H1 (cell line): Measurements from ENCODE around the gene HOXB4. TPM values are rescaled to one million over a fixed set of nuclear protein-coding genes. Genes with fewer than 3 reads are reported as not detected.

Source experiments
- CTCF ChIA-PET: fragments of 300-600 bp; sonication (Branson Sonifier 250); formaldehyde crosslinking; loops from one replicate; lab custom pipeline; 2021; ENCODE audit not compliant: partially characterized antibody; lab: Charles Lee
- POLR2A ChIA-PET: fragments of 300-600 bp; sonication (Branson Sonifier 250); formaldehyde crosslinking; loops from one replicate; lab custom pipeline; 2021; ENCODE audit warnings: inconsistent platforms; ENCODE audit not compliant: partially characterized antibody; lab: Charles Lee
- DNase-seq, 2 experiments: peaks; one replicate each; pipeline versions ENCODE4 v3.0.0 to v3.0.0-alpha.2; 2010 to 2022; ENCODE audit warnings: low spot score in 2 of 2, low read depth in 1 of 2, mixed read lengths in 1 of 2
- FAIRE-seq: peaks from 2 replicates; lab custom pipeline; 2011; peaks lifted over from hg19 to GRCh38; lab: Jason Lieb, UNC
- H2AFZ ChIP-seq: 2 replicates; pipeline ENCODE4 v1.8.1; 2012; ENCODE audit warnings: low read length, inconsistent platforms
- H2AK5ac ChIP-seq: 2 replicates; pipeline ENCODE4 v1.6.1; 2013; ENCODE audit warnings: low read depth, low read length
- H2BK120ac ChIP-seq: replicated peaks from 2 replicates; pipeline ENCODE3; 2013; ENCODE audit warnings: low read depth, low read length, inconsistent platforms
- H2BK12ac ChIP-seq: 2 replicates; pipeline ENCODE4 v1.6.1; 2013; ENCODE audit warnings: low read depth, low read length
- H2BK15ac ChIP-seq: 2 replicates; pipeline ENCODE4 v1.6.1; 2013; ENCODE audit warnings: low read length
- H2BK20ac ChIP-seq: 2 replicates; pipeline ENCODE4 v1.6.1; 2013; ENCODE audit warnings: low read length
- H2BK5ac ChIP-seq: 2 replicates; pipeline ENCODE4 v1.6.1; 2013; ENCODE audit warnings: low read depth, low read length
- H3K14ac ChIP-seq: 2 replicates; pipeline ENCODE4 v1.6.1; 2013; ENCODE audit warnings: inconsistent platforms; ENCODE audit not compliant: insufficient read length
- H3K18ac ChIP-seq: 2 replicates; pipeline ENCODE4 v1.6.1; 2013; ENCODE audit warnings: low read length; ENCODE audit errors: extremely low read depth
- H3K23ac ChIP-seq: 2 replicates; pipeline ENCODE4 v1.6.1; 2013; ENCODE audit warnings: inconsistent platforms; ENCODE audit not compliant: insufficient read length
- H3K23me2 ChIP-seq: 2 replicates; pipeline ENCODE4 v1.6.1; 2013; ENCODE audit warnings: low read depth, low read length
- H3K27ac ChIP-seq: 2 replicates; pipeline ENCODE4 v1.6.1; 2011; ENCODE audit warnings: low read depth, low read length, inconsistent platforms
- H3K27me3 ChIP-seq, 4 experiments: replicated peaks in 1 of 4; 1 replicate in 1 of 4; 2 replicates in 3 of 4; pipeline versions ENCODE4 v1.6.1 to v1.8.1; 2011 to 2013; ENCODE audit warnings: low read length in 3 of 4, mild to moderate bottlenecking in 3 of 4, inconsistent platforms in 2 of 4, mixed read lengths in 2 of 4, moderate library complexity in 1 of 4; ENCODE audit not compliant: control insufficient read depth in 3 of 4, insufficient read depth in 3 of 4; ENCODE audit errors: extremely low read depth in 1 of 4
- H3K36me3 ChIP-seq, 4 experiments: 2 replicates each; pipeline versions ENCODE4 v1.6.1 to v1.8.1; 2011 to 2013; ENCODE audit warnings: mild to moderate bottlenecking in 4 of 4, low read length in 3 of 4, moderate library complexity in 2 of 4, control low read depth in 1 of 4, inconsistent platforms in 1 of 4; ENCODE audit not compliant: insufficient read depth in 4 of 4, control insufficient read depth in 2 of 4
- H3K4ac ChIP-seq: replicated peaks from 2 replicates; pipeline ENCODE3; 2013; ENCODE audit warnings: low read length, low read depth, mixed read lengths, inconsistent platforms; ENCODE audit not compliant: insufficient read length
- H3K4me1 ChIP-seq, 4 experiments: replicated peaks in 1 of 4; 1 replicate in 1 of 4; 2 replicates in 3 of 4; pipeline versions ENCODE4 v1.6.1 to v1.8.1; 2011 to 2013; ENCODE audit warnings: low read length in 3 of 4, inconsistent platforms in 2 of 4, mixed read lengths in 1 of 4; ENCODE audit not compliant: insufficient read depth in 4 of 4, control insufficient read depth in 3 of 4
- H3K4me2 ChIP-seq, 2 experiments: 2 replicates each; pipeline versions ENCODE4 v1.6.1 to v1.8.1; 2011 to 2013; ENCODE audit warnings: low read depth in 2 of 2, low read length in 2 of 2, control low read depth in 1 of 2, inconsistent platforms in 1 of 2, mild to moderate bottlenecking in 1 of 2; ENCODE audit not compliant: insufficient read depth in 1 of 2
- H3K4me3 ChIP-seq, 4 experiments: fragments of 200-600, 300-600 bp in 1 of 4; sonication (generic), shearing (Covaris generic), sonication (Bioruptor Twin) in 1 of 4; 2 replicates each; pipeline versions ENCODE4 v1.5.1 to v1.8.1; 2011 to 2016; ENCODE audit warnings: low read length in 4 of 4, low read depth in 3 of 4, control low read depth in 2 of 4, inconsistent platforms in 2 of 4, mild to moderate bottlenecking in 2 of 4, mixed read lengths in 1 of 4, moderate library complexity in 1 of 4; ENCODE audit not compliant: insufficient read depth in 2 of 4; ENCODE audit errors: extremely low read depth in 1 of 4
- H3K56ac ChIP-seq: replicated peaks from 2 replicates; pipeline ENCODE3; 2013; ENCODE audit warnings: low read depth, mild to moderate bottlenecking, mixed read lengths, low read length, inconsistent platforms; ENCODE audit not compliant: insufficient read length
- H3K79me1 ChIP-seq: 2 replicates; pipeline ENCODE4 v1.6.1; 2013; ENCODE audit warnings: low read depth, low read length, control low read depth
- H3K79me2 ChIP-seq, 2 experiments: 2 replicates each; pipeline versions ENCODE4 v1.6.1 to v1.8.1; 2012 to 2013; ENCODE audit warnings: low read length in 2 of 2, mild to moderate bottlenecking in 2 of 2, inconsistent platforms in 1 of 2; ENCODE audit not compliant: insufficient read depth in 2 of 2, control insufficient read depth in 1 of 2
- H3K9ac ChIP-seq, 4 experiments: replicated peaks in 1 of 4; 1 replicate in 1 of 4; 2 replicates in 3 of 4; pipeline versions ENCODE4 v1.6.1 to v1.8.1; 2011 to 2013; ENCODE audit warnings: low read depth in 3 of 4, low read length in 3 of 4, control low read depth in 2 of 4, mild to moderate bottlenecking in 2 of 4, moderate library complexity in 2 of 4, inconsistent platforms in 1 of 4; ENCODE audit errors: extremely low read depth in 1 of 4
- H3K9me3 ChIP-seq, 2 experiments: 2 replicates each; pipeline versions ENCODE4 v1.6.1 to v1.8.1; 2012 to 2013; ENCODE audit warnings: mild to moderate bottlenecking in 2 of 2, moderate library complexity in 2 of 2, control low read depth in 1 of 2, inconsistent platforms in 1 of 2, low read depth in 1 of 2, low read length in 1 of 2, mixed read lengths in 1 of 2; ENCODE audit not compliant: insufficient read depth in 2 of 2
- H4K20me1 ChIP-seq, 2 experiments: replicated peaks in 1 of 2; 2 replicates each; pipeline versions ENCODE3 to v1.8.1; 2011 to 2013; ENCODE audit warnings: inconsistent platforms in 2 of 2, low read length in 2 of 2, mild to moderate bottlenecking in 1 of 2; ENCODE audit not compliant: insufficient read depth in 2 of 2, control insufficient read depth in 1 of 2
- H4K5ac ChIP-seq: 2 replicates; pipeline ENCODE4 v1.6.1; 2013; ENCODE audit warnings: low read length, low read depth, mixed read lengths, inconsistent platforms; ENCODE audit not compliant: insufficient read length
- H4K8ac ChIP-seq: 2 replicates; pipeline ENCODE4 v1.8.0; 2013; ENCODE audit warnings: mild to moderate bottlenecking, moderate library complexity, low read length, inconsistent platforms; ENCODE audit not compliant: insufficient read depth; ENCODE audit errors: extremely low read depth
- H4K91ac ChIP-seq: replicated peaks from 2 replicates; pipeline ENCODE3; 2013; ENCODE audit warnings: low read length, mixed read lengths, inconsistent platforms; ENCODE audit not compliant: insufficient read length
- ASH2L ChIP-seq: fragments of 200-600, 300-600 bp; sonication (generic); IDR thresholded peaks from one replicate; pipeline ENCODE4 v1.7.1; 2017; ENCODE audit warnings: low read length
- E2F6 ChIP-seq: IDR thresholded peaks from 2 replicates; pipeline ENCODE4 v1.6.1; 2012; ENCODE audit warnings: inconsistent platforms
- EGR1 ChIP-seq: IDR thresholded peaks from 2 replicates; pipeline ENCODE4 v1.6.1; 2011; ENCODE audit warnings: low read depth, low read length, borderline replicate concordance
- EZH2 ChIP-seq: fragments of 200-600 bp; sonication (generic); IDR thresholded peaks from 2 replicates; pipeline ENCODE4 v1.7.1; 2012; ENCODE audit warnings: low read depth, mild to moderate bottlenecking, moderate library complexity, low read length, inconsistent platforms; ENCODE audit not compliant: severe bottlenecking
- GTF2F1 ChIP-seq: IDR thresholded peaks from 2 replicates; pipeline ENCODE4 v1.6.1; 2012; ENCODE audit warnings: low read depth, low read length, improper control_type of control experiment, borderline replicate concordance
- MAFK ChIP-seq: IDR thresholded peaks from 2 replicates; pipeline ENCODE4 v1.6.1; 2012; ENCODE audit warnings: low read depth, mild to moderate bottlenecking, improper control_type of control experiment, low read length
- PHF8 ChIP-seq: fragments of 200-600 bp; sonication (generic); conservative IDR thresholded peaks from 2 replicates; pipeline ENCODE4 v1.7.1; 2012; ENCODE audit warnings: low read depth, mild to moderate bottlenecking, inconsistent platforms, low read length, moderate library complexity
- RAD21 ChIP-seq, 2 experiments: IDR thresholded peaks in 1 of 2; conservative IDR thresholded peaks in 1 of 2; 2 replicates each; pipeline ENCODE4 v1.6.1; 2011; ENCODE audit warnings: low read depth in 2 of 2, low read length in 2 of 2, improper control_type of control experiment in 1 of 2, inconsistent platforms in 1 of 2, mild to moderate bottlenecking in 1 of 2, moderate library complexity in 1 of 2
- SRF ChIP-seq: IDR thresholded peaks from 2 replicates; pipeline ENCODE4 v1.6.1; 2011; ENCODE audit warnings: mild to moderate bottlenecking, low read depth, low read length, moderate library complexity
- SUZ12 ChIP-seq: fragments of 200-600 bp; sonication (generic); IDR thresholded peaks from 2 replicates; pipeline ENCODE4 v1.6.1; 2012; ENCODE audit warnings: mild to moderate bottlenecking, inconsistent platforms, low read length, moderate library complexity, mixed read lengths
- WGBS, 2 experiments: shearing (Covaris generic) in 1 of 2; methylation state at CpG; one replicate each; pipeline versions ENCODE4 v1.1.6 to v1.1.7; 2013 to 2015; ENCODE audit warnings: low lambda C conversion rate in 2 of 2, mixed read lengths in 2 of 2, inconsistent platforms in 1 of 2, low coverage in 1 of 2, missing lambda C conversion rate in 1 of 2; ENCODE audit not compliant: insufficient replicate concordance in 2 of 2, insufficient coverage in 1 of 2, insufficient read length in 1 of 2; ENCODE audit errors: extremely low coverage in 1 of 2, missing lambda C conversion rate in 1 of 2; 5-methylcytosine and 5-hydroxymethylcytosine counted together
- polyA plus RNA-seq, 7 experiments: library from polyadenylated mRNA; depleted of rRNA in 3 of 7; stranded (reverse) in 5 of 7; unstranded in 2 of 7; fragments of >200 nt in 5 of 7; fragments of 200-250 nt in 2 of 7; gene quantifications; 1 replicate in 5 of 7; 2 replicates in 1 of 7; 4 replicates in 1 of 7; pipeline versions ENCODE4 v1.2.1 to v1.2.3, GENCODE V29; 2011 to 2013; ENCODE audit warnings: missing spikeins in 2 of 7, mixed read lengths in 2 of 7
- total RNA-seq: library from RNA; stranded (reverse); fragmentation: NEBNext Ultra II Directional; extraction: Animal tissue kit (Norgen Biotek cat#: 25700); gene quantifications from 2 replicates; pipeline ENCODE4 v1.2.1, GENCODE V29; 2021

The HOXB4 gene
- total and polyA plus RNA-seq, 2 of the 8 experiments (the other 6 are each of a cell fraction or from before 2014, with no cell fraction given) = not detected

GRCh38 chr17:48596735-48597527, 18.8 kb upstream of the HOXB4 start:
- POLR2A ChIA-PET = interaction anchor here (1.0 kb wide), 1 partner anchor 19 kb away, joined by 3 read pairs; no protein-coding TSS in a partner anchor
- 19% methylated on average over 18 of the region's 26 CpGs; no CpG with 5 or more reads in 1 of the 2 experiments for WGBS, 2 experiments
- TF ChIP-seq SRF = no peak
- peak; percentile 40 for TF ChIP-seq EZH2
- TF ChIP-seq GTF2F1 = no peak
- peak in 1 of 2 experiments; percentile 18; a peak in 1 of 4 replicates for TF ChIP-seq RAD21 (IDR thresholded peaks at IDR 0.05 in 1 of 2, conservative IDR thresholded peaks at IDR 0.05 in 1 of 2; ENCODE audit: low read depth in 2 of 2, low read length in 2 of 2)
- no peak for TF ChIP-seq SUZ12
- TF ChIP-seq PHF8 = no peak
- TF ChIP-seq MAFK = no peak
- TF ChIP-seq E2F6 = peak; percentile 21; the same call in 1 of the 2 replicates
- no peak for TF ChIP-seq ASH2L
- TF ChIP-seq EGR1 = no peak

More at GRCh38 chr17:48596735-48597527, 18.8 kb upstream of the HOXB4 start:
- Histone ChIP-seq H3K79me2 (no peaks in the 10 kb centered on the region), H3K79me1 (no peaks in the 10 kb centered on the region), H4K91ac (no peak overlapping the region), H3K56ac (no peak overlapping the region), H2BK120ac (no peak overlapping the region), H3K4me3 (0 out of 8 replicates have a peak overlapping the region, but pooled peaks of 1 of the 4 experiments have one; percentile 29), H3K4me1 (peaks cover 0 to 12% (median 6%) of the 10 kb centered on the region in 4 experiments; a peak in 5 of 7 replicates), H3K18ac (no peak overlapping the region; the same call in 1 of the 2 replicates), H4K8ac (no peak overlapping the region), H3K23ac (no peak overlapping the region), H2AFZ (no peak overlapping the region), H3K9ac (no peak overlapping the region), H2AK5ac (0 out of 2 replicates have a peak overlapping the region, but pooled peaks have one; percentile 6), H4K20me1 (peaks cover 41 to 58% of the 10 kb centered on the region in 2 experiments), H2BK15ac (no peak overlapping the region), H3K14ac (no peak overlapping the region), H4K5ac (no peak overlapping the region), H2BK5ac (no peak overlapping the region), H3K36me3 (no peaks in the 10 kb centered on the region; a peak in 1 of 8 replicates), H3K9me3 (no peaks in the 10 kb centered on the region; a peak in 1 of 4 replicates), H3K27me3 (peaks cover 96 to 100% (median 99%) of the 10 kb centered on the region in 4 experiments), H3K4ac (no peak overlapping the region), H2BK20ac (no peak overlapping the region), H3K4me2 (peak overlapping the region; percentile 19 to 21; a peak in 1 of 4 replicates), H3K27ac (no peak overlapping the region), H2BK12ac (no peak overlapping the region), H3K23me2 (no peaks in the 10 kb centered on the region; the same call in 1 of the 2 replicates)
- FAIRE-seq (no peak), DNase-seq (no peak)
- CTCF ChIA-PET = interaction anchor here (0.6 to 7.0 kb wide), 6 partner anchors 9 to 48 kb away, joined by 3 to 53 read pairs (median 4); no protein-coding TSS in a partner anchor
